GM19397 (cell line): Measurements from ENCODE around the gene IGSF9B.

Experiments
- ATAC-seq: cut with Tn5 transposase; IDR thresholded peaks from one replicate; pipeline ENCODE4 v1.9.1; 2021; ENCODE audit warnings: mild to moderate bottlenecking, moderate library complexity; ENCODE audit not compliant: unreplicated experiment

Gene IGSF9B

DNA sequence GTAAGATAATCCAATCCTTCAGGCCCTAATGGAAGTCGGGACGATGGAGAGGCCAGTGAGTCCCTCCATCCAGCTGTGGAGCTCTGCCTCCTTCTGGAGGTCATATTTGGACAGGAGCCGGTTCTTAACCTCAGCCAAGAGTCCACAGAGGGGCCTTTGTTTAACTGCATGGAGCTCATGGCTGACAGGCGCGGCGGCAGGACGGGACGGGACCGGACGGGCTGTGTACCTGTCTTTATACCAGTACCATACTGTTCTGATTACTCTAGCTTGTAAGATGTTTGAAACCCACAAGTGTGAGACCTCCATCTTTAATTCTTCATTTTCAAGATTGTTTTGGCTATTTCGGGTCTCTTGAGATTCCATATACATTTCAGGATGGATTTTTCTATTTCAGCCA is 91.3 kb downstream of the IGSF9B start:
- no peak for ATAC-seq

DNA sequence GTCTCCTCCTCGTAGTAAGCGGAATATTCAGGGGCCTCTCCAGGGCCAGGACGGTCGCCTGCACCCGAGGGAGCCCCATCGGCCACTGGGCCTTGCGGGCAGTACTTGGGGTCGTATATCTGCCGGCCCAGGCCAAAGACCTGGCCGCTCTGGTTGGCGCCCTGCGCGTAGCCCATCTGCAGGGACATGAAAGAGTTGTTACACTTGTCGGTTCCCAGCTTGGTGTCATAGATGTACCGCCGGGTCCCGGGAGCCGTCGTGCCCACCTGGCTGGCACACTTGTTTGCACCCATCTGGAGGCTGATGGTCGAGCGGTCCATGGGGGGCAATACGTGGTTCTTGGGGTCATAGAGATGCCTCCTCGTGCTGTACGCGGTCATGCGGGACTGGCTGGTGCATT is 92.0 kb downstream of the IGSF9B start:
- no peak for ATAC-seq

DNA sequence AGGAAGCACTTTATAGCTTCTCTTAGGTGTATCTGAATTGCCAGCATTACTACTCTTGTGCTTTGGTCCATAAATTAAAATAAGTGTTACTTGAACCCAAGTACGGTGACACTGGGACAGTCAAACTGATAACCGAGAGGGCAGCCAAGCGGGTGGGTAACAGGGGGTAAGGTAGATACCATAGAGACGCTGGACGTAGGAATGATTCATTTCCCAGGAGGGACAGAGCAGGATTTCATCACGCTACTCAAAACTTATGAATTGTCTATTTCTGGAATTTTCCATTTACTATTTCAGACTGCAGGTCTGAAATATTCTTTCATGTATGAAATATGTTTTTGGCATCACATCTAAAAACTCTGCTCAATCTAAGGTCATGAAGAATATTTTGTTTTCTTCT is 96.6 kb downstream of the IGSF9B start:
- ATAC-seq = no peak
